B cell (primary cell): ENCODE results near the gene CEP295NL.

Experiments used
- EZH2 ChIP-seq: IDR thresholded peaks from 2 replicates; pipeline ENCODE4 v1.6.1; 2012; ENCODE audit warnings: borderline replicate concordance, low read depth, mild to moderate bottlenecking, moderate library complexity, low read length; ENCODE audit not compliant: insufficient read depth, poor library complexity, severe bottlenecking
- TF ChIP-seq, protein P1 (sequence below): fragments of 200-600 bp; IDR thresholded peaks from one replicate; pipeline ENCODE4 v1.8.0; 2022; ENCODE audit warnings: antibody characterized with exemption, mild to moderate bottlenecking

GRCh38 chr17:78946631-78947030 lies 43.6 kb upstream of the CEP295NL start:
- TF ChIP-seq EZH2: no peak
- TF ChIP-seq, protein P1, sequence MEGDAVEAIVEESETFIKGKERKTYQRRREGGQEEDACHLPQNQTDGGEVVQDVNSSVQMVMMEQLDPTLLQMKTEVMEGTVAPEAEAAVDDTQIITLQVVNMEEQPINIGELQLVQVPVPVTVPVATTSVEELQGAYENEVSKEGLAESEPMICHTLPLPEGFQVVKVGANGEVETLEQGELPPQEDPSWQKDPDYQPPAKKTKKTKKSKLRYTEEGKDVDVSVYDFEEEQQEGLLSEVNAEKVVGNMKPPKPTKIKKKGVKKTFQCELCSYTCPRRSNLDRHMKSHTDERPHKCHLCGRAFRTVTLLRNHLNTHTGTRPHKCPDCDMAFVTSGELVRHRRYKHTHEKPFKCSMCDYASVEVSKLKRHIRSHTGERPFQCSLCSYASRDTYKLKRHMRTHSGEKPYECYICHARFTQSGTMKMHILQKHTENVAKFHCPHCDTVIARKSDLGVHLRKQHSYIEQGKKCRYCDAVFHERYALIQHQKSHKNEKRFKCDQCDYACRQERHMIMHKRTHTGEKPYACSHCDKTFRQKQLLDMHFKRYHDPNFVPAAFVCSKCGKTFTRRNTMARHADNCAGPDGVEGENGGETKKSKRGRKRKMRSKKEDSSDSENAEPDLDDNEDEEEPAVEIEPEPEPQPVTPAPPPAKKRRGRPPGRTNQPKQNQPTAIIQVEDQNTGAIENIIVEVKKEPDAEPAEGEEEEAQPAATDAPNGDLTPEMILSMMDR: no peak
